Activated T-cell treated with anti-CD3 and anti-CD28 coated beads, Interleukin-2, amount 50 U/mL, for 72 hours (primary cell): ENCODE measurements around the gene SLC22A1. TPM values are rescaled to one million over a fixed set of nuclear protein-coding genes. Genes with fewer than 3 reads are reported as not detected.
"Not testable (repeated sequence)": the region's sequence is repeated elsewhere in the genome, so short reads cannot be mapped to it uniquely, and the experiment has no call there.

Source experiments
- ATAC-seq, 2 donors: fragments of 150-1000 bp; cut with Tn5 transposase; replicated peaks in 1 of 2; 2 replicates each; pipeline ENCODE4 v1.10.0; 2021; ENCODE audit warnings: moderate library complexity in 2 of 2, mild to moderate bottlenecking in 1 of 2
- DNase-seq, 2 donors: peaks; one replicate each; pipeline ENCODE4 v3.0.0; 2021 to 2022; ENCODE audit warnings: mixed read lengths in 1 of 2
- H3K27ac Mint-ChIP-seq: one replicate; pipeline ENCODE4 v1.8.0; 2022; ENCODE audit warnings: mild to moderate bottlenecking, moderate library complexity, mixed read lengths
- H3K27me3 Mint-ChIP-seq: one replicate; pipeline ENCODE4 v1.8.0; 2022; ENCODE audit warnings: low read depth, mixed read lengths
- H3K36me3 Mint-ChIP-seq, 2 donors: one replicate each; pipeline ENCODE4 v1.8.0; 2022; ENCODE audit warnings: mixed read lengths in 2 of 2, mild to moderate bottlenecking in 1 of 2; ENCODE audit not compliant: insufficient read depth in 2 of 2
- H3K4me1 Mint-ChIP-seq: one replicate; pipeline ENCODE4 v1.8.0; 2022; ENCODE audit warnings: low read depth, mixed read lengths
- H3K4me3 Mint-ChIP-seq, 2 donors: one replicate each; pipeline ENCODE4 v1.8.0; 2022; ENCODE audit warnings: mild to moderate bottlenecking in 2 of 2, mixed read lengths in 2 of 2, moderate library complexity in 2 of 2
- H3K9me3 Mint-ChIP-seq, 2 donors: one replicate each; pipeline ENCODE4 v1.8.0; 2022; ENCODE audit warnings: mixed read lengths in 2 of 2
- total RNA-seq, 2 donors: library from RNA; stranded (reverse); gene quantifications; one replicate each; pipeline ENCODE4 v1.2.3, GENCODE V29; 2022

SLC22A1 gene
- total RNA-seq, 2 donors from 2014 or later: 1.5 to 2.4 TPM

DNA sequence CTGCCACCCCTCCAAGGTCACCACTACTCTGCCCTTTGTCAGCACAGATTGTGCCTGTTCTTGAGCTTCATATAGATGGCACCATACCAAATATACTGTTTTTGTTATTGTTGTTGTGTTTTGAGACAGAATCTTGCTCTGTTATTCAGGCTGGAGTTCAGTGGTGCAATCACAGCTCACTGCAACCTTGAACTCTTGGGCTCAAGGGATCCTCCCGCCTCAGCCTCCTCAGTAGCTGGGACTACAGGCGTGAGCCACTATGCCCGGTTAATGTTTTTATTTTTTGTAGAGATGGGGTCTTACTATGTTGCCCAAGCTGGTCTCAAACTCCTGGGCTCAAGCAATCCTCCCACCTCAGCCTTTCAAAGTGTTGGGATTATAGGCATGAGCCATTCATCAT lies 18.9 kb downstream of the SLC22A1 start:
- H3K27me3 Mint-ChIP-seq, H3K4me3 Mint-ChIP-seq, H3K27ac Mint-ChIP-seq, ATAC-seq, DNase-seq, H3K9me3 Mint-ChIP-seq, H3K36me3 Mint-ChIP-seq: not testable (repeated sequence)
- H3K4me1 Mint-ChIP-seq: peaks cover 22% of the 10 kb centered on the region

DNA sequence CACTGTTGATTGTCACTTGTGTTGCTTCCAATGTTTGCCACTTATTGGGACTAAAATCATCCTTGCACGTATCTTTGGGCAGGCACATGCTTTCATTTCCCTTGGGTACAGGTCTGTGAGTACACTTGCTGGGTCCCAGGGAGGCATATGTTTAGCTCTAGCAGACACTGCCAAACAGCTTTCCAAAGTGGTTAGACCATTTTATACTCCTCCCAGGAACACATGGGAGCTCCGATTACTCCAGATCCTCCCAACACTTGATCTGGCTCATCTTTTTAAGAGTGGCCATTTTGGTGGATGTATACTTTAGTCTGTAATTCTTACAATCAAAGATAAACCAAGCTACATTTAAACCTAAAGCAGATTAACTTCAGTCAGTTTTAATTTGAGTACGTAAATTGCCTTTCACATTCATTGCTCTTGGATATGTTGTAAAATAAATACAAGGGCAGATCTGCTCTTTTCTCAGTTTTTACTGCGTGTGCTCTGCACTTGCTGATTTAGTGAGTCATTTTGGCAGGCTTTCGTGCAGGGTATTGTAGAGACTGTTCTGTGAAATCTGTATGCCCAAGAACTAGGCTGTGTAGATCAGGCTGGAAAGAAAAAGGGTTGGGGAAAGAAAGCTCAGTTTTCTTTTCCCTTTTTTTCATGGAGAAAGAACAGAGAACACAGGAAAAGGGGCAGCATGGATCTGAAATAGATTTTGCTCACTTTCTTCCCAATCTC lies 19.5 kb downstream of the SLC22A1 start:
- Mint-ChIP-seq H3K4me3 (no peak overlapping the region), H3K27me3 (no peaks in the 10 kb centered on the region), H3K27ac (no peak overlapping the region), H3K4me1 (peaks cover 22% of the 10 kb centered on the region), H3K36me3 (no peaks in the 10 kb centered on the region), H3K9me3 (peaks cover 0 to 1% of the 10 kb centered on the region in 2 donors)
- ATAC-seq: no peak
- no peak for DNase-seq

DNA sequence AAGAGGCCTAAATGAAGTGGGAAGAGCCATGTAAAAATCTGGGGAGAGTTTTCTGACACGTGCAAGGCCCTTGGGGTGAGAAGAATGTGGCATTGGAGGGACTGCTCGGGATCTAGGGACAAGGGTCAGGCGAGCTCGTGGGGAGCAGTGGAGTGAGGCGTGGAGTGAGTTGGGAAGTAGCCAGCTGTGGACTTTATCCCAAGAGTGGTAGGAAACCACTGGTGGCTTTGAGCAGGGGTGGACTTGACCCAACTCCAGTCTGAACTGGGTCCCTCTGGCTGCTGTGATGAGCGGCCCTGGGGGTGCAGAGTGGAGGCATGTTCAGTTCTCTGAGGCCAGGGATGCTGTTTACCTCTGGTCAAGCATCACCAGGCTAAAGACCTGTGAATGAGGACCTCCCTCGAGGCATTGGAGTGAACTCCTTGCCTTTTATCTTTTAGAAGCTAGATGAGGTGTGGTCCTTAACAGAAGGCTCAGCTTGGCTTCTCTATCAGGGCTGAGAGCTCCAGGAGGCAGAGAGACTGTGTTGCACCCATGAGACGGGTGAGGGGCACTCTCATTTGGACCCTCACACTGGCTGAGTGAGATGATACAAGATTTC lies 20.6 kb downstream of the SLC22A1 start:
- no peak overlapping the region for H3K27ac Mint-ChIP-seq
- no peak overlapping the region for H3K4me3 Mint-ChIP-seq
- peaks cover 22% of the 10 kb centered on the region for H3K4me1 Mint-ChIP-seq
- DNase-seq (no peak), ATAC-seq (no peak)
- no peaks in the 10 kb centered on the region for H3K36me3 Mint-ChIP-seq
- no peaks in the 10 kb centered on the region for H3K27me3 Mint-ChIP-seq
- H3K9me3 Mint-ChIP-seq: peaks cover 0 to 1% of the 10 kb centered on the region in 2 donors

DNA sequence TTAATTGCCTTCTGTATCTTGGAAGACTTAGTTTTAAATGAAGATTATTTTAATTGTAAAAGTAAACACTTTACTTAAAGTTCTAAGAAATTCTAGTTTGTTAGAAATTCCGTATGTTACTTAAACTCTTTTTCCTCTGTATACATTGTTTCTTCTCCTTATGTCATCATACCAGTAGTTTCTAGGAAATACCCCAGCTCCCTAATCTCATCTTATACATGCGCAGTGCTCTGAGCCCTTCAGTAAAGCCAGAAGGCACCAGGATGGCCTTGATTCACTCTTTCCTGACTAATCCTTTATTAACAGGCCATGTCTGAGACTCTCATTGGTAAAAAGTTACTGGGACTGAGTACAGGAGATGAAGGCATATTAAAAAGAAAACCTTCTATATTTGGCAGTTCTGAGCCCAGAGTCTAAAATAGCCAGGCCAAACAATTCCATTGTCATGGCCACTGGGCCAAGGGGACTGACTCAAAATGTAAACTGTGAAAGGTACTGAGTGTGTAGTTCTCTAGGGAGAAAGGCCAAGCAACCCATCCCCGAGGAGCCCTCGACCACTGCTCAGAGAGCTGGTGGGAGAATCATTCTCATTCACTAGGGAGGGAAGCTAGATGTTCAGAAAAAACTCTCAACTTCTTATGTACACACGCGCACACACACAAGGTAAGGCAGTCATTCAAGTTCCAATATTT lies 25.0 kb downstream of the SLC22A1 start:
- DNase-seq (no peak), ATAC-seq (no peak)
- H3K9me3 Mint-ChIP-seq: peaks cover 1 to 2% of the 10 kb centered on the region in 2 donors
- no peaks in the 10 kb centered on the region for H3K4me1 Mint-ChIP-seq
- H3K4me3 Mint-ChIP-seq: no peak overlapping the region
- no peaks in the 10 kb centered on the region for H3K27me3 Mint-ChIP-seq
- H3K36me3 Mint-ChIP-seq: peaks cover 2 to 8% of the 10 kb centered on the region in 2 donors
- H3K27ac Mint-ChIP-seq: no peak overlapping the region

DNA sequence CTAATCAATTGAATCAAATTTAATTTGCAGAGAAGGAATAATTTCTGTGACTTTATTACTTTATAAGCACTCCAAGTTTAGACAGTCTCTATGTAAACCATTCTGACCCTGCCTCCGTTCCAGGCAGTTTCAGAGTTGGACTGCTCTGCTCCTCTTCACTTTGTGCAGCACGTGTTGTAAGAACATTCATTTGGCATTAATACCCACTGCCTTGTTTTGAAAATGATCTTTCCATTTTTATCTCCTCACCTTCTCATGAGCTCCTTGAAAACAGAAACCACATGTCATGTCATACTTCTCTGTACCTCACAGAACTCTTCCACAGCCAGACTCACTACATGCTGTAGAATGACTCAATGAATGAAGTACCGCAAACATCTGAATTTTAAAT lies 25.5 kb downstream of the SLC22A1 start:
- Mint-ChIP-seq H3K36me3 (peaks cover 2 to 8% of the 10 kb centered on the region in 2 donors), H3K9me3 (peaks cover 1 to 3% of the 10 kb centered on the region in 2 donors), H3K27me3 (no peaks in the 10 kb centered on the region), H3K27ac (no peak overlapping the region), H3K4me3 (no peak overlapping the region), H3K4me1 (peaks cover 5% of the 10 kb centered on the region)
- DNase-seq (no peak), ATAC-seq (no peak)

DNA sequence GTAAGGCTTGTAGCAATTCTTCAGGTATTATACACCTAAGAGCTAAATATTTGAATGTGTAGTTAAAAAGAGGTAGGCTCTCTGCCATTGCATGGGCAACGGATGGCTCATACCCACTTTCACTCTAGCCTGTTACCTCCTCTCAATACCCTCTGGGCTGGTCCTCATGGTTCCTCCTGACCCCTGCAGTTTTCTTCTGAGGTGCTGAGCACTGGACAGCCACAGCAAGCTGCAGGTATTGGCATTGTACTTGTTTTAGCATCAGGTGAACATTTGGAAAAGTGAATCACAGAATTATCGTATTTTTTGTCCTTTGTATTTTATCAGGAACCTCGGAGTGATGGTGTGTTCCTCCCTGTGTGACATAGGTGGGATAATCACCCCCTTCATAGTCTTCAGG lies 32.9 kb downstream of the SLC22A1 start:
- Mint-ChIP-seq H3K27me3 (no peaks in the 10 kb centered on the region), H3K4me1 (peaks cover 5% of the 10 kb centered on the region), H3K9me3 (peaks cover 2 to 10% of the 10 kb centered on the region in 2 donors), H3K27ac (no peak overlapping the region), H3K36me3 (peaks cover 2 to 10% of the 10 kb centered on the region in 2 donors), H3K4me3 (no peak overlapping the region)
- ATAC-seq (no peak), DNase-seq (no peak)

DNA sequence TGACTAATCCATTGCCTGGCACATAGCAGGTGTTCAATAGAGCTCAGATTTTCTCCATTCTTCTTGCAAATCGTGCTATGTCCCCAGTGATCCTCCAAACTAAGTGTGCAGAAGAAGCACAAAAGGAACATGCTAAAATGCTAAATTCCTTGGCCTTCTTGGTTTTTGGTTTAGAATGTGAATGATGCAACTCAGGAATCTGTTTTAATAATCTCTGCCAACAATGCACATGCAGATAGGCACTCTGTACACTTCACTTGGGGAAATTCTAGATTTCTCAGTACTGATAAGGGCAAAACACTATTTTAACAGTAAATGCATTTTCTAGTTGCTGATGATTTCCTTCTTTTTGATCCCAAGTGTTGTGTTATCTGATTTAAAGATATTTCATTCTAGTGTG lies 35.2 kb downstream of the SLC22A1 start:
- ATAC-seq (no peak), DNase-seq (no peak)
- Mint-ChIP-seq H3K36me3 (peaks cover 0 to 2% of the 10 kb centered on the region in 2 donors), H3K27ac (no peak overlapping the region), H3K27me3 (no peaks in the 10 kb centered on the region), H3K4me1 (peaks cover 3% of the 10 kb centered on the region), H3K4me3 (no peak overlapping the region), H3K9me3 (peaks cover 2 to 6% of the 10 kb centered on the region in 2 donors)

DNA sequence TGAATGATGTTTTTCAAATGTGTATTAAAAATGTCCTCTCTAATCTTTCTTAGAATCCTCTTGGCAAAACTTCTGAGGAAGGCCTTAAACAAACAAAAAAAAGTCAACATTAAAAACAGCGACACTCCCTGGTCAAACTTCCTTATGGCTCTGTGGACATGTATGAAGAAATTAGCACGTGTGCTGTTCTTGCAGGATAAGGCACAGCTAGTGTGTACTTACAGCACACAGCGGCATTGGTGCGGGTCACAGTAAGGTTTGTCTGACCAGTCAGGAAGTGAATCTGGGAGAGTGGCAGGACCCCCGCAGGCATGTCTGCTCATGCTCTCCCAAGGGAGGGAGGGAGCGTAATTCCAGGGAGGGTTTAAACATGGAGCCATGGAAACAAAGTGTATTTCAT lies 38.8 kb downstream of the SLC22A1 start:
- H3K4me1 Mint-ChIP-seq: no peaks in the 10 kb centered on the region
- H3K9me3 Mint-ChIP-seq: peaks cover 0 to 3% of the 10 kb centered on the region in 2 donors
- no peak for DNase-seq
- no peak overlapping the region for H3K27ac Mint-ChIP-seq
- no peaks in the 10 kb centered on the region for H3K36me3 Mint-ChIP-seq
- no peaks in the 10 kb centered on the region for H3K27me3 Mint-ChIP-seq
- H3K4me3 Mint-ChIP-seq: no peak overlapping the region
- ATAC-seq: no peak

DNA sequence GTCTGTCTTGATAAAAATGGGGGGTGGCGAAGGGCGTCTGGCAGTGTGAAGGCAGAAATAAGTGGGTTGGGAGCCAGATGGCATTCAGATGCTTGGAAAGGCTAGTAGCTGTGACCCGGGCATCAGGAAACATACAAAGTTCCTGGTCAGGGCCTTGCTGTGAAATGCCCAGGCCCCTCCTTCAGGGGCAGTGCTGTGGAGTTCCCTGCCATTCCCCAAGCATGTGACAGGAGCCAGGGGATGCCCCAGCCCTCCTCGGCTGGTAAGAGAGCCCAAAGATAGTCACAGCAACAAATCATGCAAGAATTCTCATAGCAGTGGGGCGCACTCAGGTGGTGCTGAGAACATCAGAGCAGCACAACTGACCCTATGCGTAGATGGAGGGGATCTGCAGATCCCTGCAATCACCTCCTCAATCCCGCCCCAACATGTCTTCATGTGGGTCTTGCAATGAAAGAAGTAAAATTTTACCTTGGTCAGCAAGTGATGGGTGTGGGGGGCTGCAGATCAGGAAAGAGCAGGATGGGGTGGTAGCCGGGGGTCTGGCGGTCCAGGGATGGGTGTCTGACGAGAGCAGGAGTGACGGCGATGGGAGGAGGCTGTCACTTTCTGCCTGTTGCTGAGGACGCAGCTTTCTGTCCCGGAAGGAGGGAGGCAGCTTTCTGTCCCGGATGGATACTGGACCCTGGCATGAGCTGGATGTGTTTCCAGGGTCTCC lies 39.5 kb downstream of the SLC22A1 start:
- Mint-ChIP-seq H3K27ac (no peak overlapping the region), H3K4me1 (no peaks in the 10 kb centered on the region), H3K4me3 (no peak overlapping the region), H3K27me3 (no peaks in the 10 kb centered on the region), H3K36me3 (no peaks in the 10 kb centered on the region), H3K9me3 (peaks cover 0 to 3% of the 10 kb centered on the region in 2 donors)
- DNase-seq (no peak), ATAC-seq (no peak)

DNA sequence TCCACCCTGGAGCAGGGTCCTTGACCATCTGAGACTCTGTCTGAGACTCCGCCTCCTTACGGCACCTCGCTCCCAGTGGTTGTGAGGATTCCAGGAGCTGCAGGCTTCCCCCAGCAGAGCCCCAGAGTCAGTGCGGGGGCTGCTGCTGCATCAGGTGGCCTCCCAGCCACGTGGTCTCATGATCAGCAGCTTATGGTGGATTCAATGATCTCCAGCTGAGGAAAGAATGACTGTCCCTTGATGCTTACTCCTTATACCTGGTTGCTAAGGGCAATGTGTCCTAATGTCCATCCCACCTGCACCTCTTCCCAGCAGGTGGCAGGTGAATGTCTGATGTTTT lies 40.0 kb downstream of the SLC22A1 start:
- H3K27ac Mint-ChIP-seq: no peak overlapping the region
- no peak for ATAC-seq
- no peak for DNase-seq
- H3K4me1 Mint-ChIP-seq: no peaks in the 10 kb centered on the region
- H3K36me3 Mint-ChIP-seq: no peaks in the 10 kb centered on the region
- H3K9me3 Mint-ChIP-seq: peaks cover 0 to 3% of the 10 kb centered on the region in 2 donors
- H3K4me3 Mint-ChIP-seq: no peak overlapping the region
- no peaks in the 10 kb centered on the region for H3K27me3 Mint-ChIP-seq

DNA sequence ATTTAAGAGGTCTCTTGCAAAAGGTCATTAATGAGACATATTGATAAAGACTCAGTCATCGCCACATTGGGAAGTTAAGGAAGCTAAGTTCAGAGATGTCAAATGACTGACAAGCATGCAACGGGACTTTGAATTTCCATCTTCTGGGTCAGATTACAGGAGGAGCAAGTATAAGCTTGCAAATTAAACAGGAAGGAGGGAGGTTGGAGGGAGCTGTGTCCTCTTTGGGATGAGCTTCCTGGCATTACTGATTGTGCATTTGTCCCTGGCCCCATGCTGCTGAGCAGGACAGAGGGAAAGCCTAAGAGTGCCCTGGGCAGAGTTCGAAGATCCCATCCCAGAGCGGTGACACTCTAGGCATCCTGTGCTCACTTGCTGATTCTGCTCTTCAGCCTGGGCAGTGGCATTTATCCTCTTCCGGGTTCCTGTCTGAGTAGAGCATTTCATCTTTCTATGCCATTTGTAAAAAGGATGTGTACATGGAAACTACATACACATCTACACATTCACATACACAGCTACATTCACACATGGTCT lies 40.5 kb downstream of the SLC22A1 start:
- no peaks in the 10 kb centered on the region for H3K4me1 Mint-ChIP-seq
- ATAC-seq: no peak
- no peak for DNase-seq
- peaks cover 0 to 3% of the 10 kb centered on the region in 2 donors for H3K9me3 Mint-ChIP-seq
- H3K36me3 Mint-ChIP-seq: no peaks in the 10 kb centered on the region
- H3K27ac Mint-ChIP-seq: no peak overlapping the region
- H3K27me3 Mint-ChIP-seq: no peaks in the 10 kb centered on the region
- no peak overlapping the region for H3K4me3 Mint-ChIP-seq

DNA sequence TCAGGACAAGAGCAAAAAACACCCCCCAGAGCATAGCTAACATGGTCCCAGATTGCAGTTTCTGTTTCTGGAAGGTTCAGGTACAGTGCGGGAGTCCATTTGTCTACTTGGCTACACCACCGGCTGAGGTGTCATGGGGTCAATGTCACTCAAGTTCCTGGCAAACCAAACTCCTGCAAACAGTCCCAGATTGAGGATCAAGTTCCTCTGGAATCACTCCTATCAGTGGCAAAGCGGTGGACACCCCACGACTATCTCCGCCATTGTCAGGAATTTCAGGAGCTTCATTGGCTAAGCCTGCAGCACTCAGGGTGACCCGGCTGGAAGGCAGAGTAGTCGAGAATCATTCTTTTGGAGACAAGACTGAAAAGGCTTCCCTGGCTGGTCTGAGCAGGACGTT lies 41.8 kb downstream of the SLC22A1 start:
- H3K27me3 Mint-ChIP-seq: no peaks in the 10 kb centered on the region
- ATAC-seq (no peak), DNase-seq (no peak)
- H3K4me1 Mint-ChIP-seq: no peaks in the 10 kb centered on the region
- no peak overlapping the region for H3K27ac Mint-ChIP-seq
- H3K36me3 Mint-ChIP-seq: no peaks in the 10 kb centered on the region
- no peak overlapping the region for H3K4me3 Mint-ChIP-seq
- peaks cover 0 to 3% of the 10 kb centered on the region in 2 donors for H3K9me3 Mint-ChIP-seq

DNA sequence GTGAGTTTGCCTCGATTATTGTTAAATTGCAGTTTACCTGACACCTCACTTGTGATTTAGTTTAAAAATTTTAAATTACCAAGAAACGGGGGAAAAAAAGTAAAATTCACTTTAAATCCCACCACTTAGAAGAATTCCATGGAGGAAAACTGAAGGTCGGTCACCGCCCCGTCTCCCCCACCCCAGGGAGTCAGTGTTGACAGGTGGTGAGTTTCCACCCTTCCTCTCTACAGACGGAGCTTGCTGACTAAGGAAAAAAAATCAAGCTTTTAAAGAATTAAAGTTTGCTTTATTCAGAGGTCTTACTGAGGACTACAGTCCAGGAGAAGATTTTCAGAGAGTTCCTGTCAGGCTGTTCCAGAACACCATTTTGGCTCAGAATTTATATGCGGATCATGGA lies 42.3 kb downstream of the SLC22A1 start:
- DNase-seq (no peak), ATAC-seq (no peak)
- no peaks in the 10 kb centered on the region for H3K27me3 Mint-ChIP-seq
- no peak overlapping the region for H3K4me3 Mint-ChIP-seq
- no peaks in the 10 kb centered on the region for H3K4me1 Mint-ChIP-seq
- H3K27ac Mint-ChIP-seq: no peak overlapping the region
- peaks cover 0 to 3% of the 10 kb centered on the region in 2 donors for H3K9me3 Mint-ChIP-seq
- no peaks in the 10 kb centered on the region for H3K36me3 Mint-ChIP-seq
